CD4-positive, alpha-beta T cell treated with Interleukin-21 for 1 hour (primary cell): ENCODE results near the gene SENP1.

Source experiments
- DNase-seq: peaks from one replicate; pipeline ENCODE4 v3.0.0-alpha.2; 2020

The SENP1 gene

GRCh38 chr12:48063530-48063929 is 42.3 kb downstream of the SENP1 start:
- no peak for DNase-seq

GRCh38 chr12:48061938-48062719 is 43.8 kb downstream of the SENP1 start:
- no peak for DNase-seq

GRCh38 chr12:48060474-48060873 is 45.4 kb downstream of the SENP1 start:
- no peak for DNase-seq

- no peak for DNase-seq
Observed at GRCh38 chr12:48058771-48059170, 47.1 kb downstream of the SENP1 start.

GRCh38 chr12:48054955-48055821 is 50.7 kb downstream of the SENP1 start:
- no peak for DNase-seq

- DNase-seq, result no peak
Observed at GRCh38 chr12:48053883-48054282, 52.0 kb downstream of the SENP1 start.

- no peak for DNase-seq
Observed at GRCh38 chr12:48053122-48053521, 52.8 kb downstream of the SENP1 start.

- DNase-seq, result no peak
Observed at GRCh38 chr12:48051681-48052080, 54.2 kb downstream of the SENP1 start.

GRCh38 chr12:48050174-48050573 is 55.7 kb downstream of the SENP1 start:
- no peak for DNase-seq

GRCh38 chr12:48045965-48046518 is 59.8 kb downstream of the SENP1 start:
- DNase-seq, result no peak

GRCh38 chr12:48045061-48045846 is 60.6 kb downstream of the SENP1 start:
- no peak for DNase-seq

GRCh38 chr12:48044396-48044795 is 61.5 kb downstream of the SENP1 start:
- no peak for DNase-seq

- no peak for DNase-seq
Observed at GRCh38 chr12:48043771-48044170, 62.1 kb downstream of the SENP1 start.

GRCh38 chr12:48041591-48042423 is 64.1 kb downstream of the SENP1 start:
- no peak for DNase-seq

- no peak for DNase-seq
Observed at GRCh38 chr12:48040354-48040753, 65.5 kb downstream of the SENP1 start.

GRCh38 chr12:48039151-48039550 is 66.7 kb downstream of the SENP1 start:
- no peak for DNase-seq

GRCh38 chr12:48038085-48038484 is 67.8 kb downstream of the SENP1 start:
- DNase-seq, result no peak

- no peak for DNase-seq
Observed at GRCh38 chr12:48037267-48037915, 68.5 kb downstream of the SENP1 start.

- DNase-seq, result no peak
Observed at GRCh38 chr12:48036818-48037217, 69.1 kb downstream of the SENP1 start.

GRCh38 chr12:48034835-48035805 is 70.8 kb downstream of the SENP1 start:
- no peak for DNase-seq
